Measurements from ENCODE around the gene GMDS.

DNA sequence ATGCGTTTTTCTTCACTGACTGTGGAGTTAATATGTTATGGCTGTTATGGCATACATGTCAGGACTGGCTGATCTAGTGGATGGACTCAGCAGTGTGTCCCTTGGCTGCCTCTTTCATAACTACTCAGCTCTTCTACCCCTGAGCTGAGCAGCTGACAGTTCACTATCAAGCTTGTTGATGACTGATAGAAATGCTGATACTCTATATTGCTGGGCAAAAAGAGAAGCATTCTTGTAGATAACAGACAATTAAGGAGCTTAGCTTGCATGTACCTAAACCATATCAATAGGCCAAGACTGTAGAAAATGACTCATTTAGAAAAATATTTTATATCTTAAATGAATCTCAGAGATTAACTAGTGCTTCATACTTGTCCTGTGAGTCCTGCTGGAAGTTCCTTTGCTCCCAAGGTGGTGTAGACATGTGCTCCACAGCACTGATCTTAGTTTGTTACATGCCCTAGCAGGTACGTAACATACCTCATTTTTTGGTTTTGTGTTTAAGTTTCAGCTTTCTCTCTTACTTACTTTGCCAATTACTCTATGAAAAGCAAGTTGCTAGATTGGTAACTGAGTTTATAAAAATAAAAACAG, 236.9 kb downstream of the GMDS start:
- TF ChIP-seq, protein P1, sequence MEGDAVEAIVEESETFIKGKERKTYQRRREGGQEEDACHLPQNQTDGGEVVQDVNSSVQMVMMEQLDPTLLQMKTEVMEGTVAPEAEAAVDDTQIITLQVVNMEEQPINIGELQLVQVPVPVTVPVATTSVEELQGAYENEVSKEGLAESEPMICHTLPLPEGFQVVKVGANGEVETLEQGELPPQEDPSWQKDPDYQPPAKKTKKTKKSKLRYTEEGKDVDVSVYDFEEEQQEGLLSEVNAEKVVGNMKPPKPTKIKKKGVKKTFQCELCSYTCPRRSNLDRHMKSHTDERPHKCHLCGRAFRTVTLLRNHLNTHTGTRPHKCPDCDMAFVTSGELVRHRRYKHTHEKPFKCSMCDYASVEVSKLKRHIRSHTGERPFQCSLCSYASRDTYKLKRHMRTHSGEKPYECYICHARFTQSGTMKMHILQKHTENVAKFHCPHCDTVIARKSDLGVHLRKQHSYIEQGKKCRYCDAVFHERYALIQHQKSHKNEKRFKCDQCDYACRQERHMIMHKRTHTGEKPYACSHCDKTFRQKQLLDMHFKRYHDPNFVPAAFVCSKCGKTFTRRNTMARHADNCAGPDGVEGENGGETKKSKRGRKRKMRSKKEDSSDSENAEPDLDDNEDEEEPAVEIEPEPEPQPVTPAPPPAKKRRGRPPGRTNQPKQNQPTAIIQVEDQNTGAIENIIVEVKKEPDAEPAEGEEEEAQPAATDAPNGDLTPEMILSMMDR (IDR thresholded peaks at IDR 0.05; ENCODE audit: low read depth, low read length): no peak
- no peak for TF ChIP-seq EZH2phosphoT487 (IDR thresholded peaks at IDR 0.05; ENCODE audit: low read depth)

Data from OCI-LY3 (cell line).